ENCODE data around the gene KRT26. TPM values are rescaled to one million over a fixed set of nuclear protein-coding genes. Genes with fewer than 3 reads are reported as not detected.

The KRT26 gene
- total RNA-seq, 1 experiment from 2014 or later: not detected

- DNase-seq (ENCODE audit: low read depth): peak; percentile 78
Measured at GRCh38 chr17:40727447-40728231, 44.4 kb downstream of the KRT26 start.

GRCh38 chr17:40726919-40727318 is 45.1 kb downstream of the KRT26 start:
- DNase-seq (ENCODE audit: low read depth): peak; percentile 16

- peak; percentile 57 for DNase-seq (ENCODE audit: low read depth)
Measured at GRCh38 chr17:40724656-40725055, 47.3 kb downstream of the KRT26 start.

- DNase-seq (ENCODE audit: low read depth): no peak
Measured at GRCh38 chr17:40722241-40722640, 49.8 kb downstream of the KRT26 start.

GRCh38 chr17:40720899-40721298 is 51.1 kb downstream of the KRT26 start:
- DNase-seq (ENCODE audit: low read depth): no peak

GRCh38 chr17:40718930-40719329 is 53.1 kb downstream of the KRT26 start:
- no peak for DNase-seq (ENCODE audit: low read depth)

GRCh38 chr17:40717776-40718175 is 54.2 kb downstream of the KRT26 start:
- DNase-seq (ENCODE audit: low read depth): no peak

Other genes with a start within 250 kb of the KRT26 start
- gene CCR7, start 206.7 kb downstream of the KRT26 start, total RNA-seq (2014; rRNA removed; shearing (Covaris generic)): not detected in 2 replicates
- gene SMARCE1, start 124.4 kb downstream of the KRT26 start, total RNA-seq (2014; rRNA removed; shearing (Covaris generic)): 64.8 and 90.4 TPM in 2 replicates
- not detected in 2 replicates for gene KRT222, start 107.0 kb downstream of the KRT26 start, total RNA-seq (2014; rRNA removed; shearing (Covaris generic))
- gene KRT24, start 68.4 kb downstream of the KRT26 start, total RNA-seq (2014; rRNA removed; shearing (Covaris generic)): not detected in 2 replicates
- gene KRT25, start 16.9 kb downstream of the KRT26 start, total RNA-seq (2014; rRNA removed; shearing (Covaris generic)): not detected in 2 replicates
- not detected in 2 replicates for gene KRT27, start 10.3 kb upstream of the KRT26 start, total RNA-seq (2014; rRNA removed; shearing (Covaris generic))
- gene KRT28, start 27.8 kb upstream of the KRT26 start, total RNA-seq (2014; rRNA removed; shearing (Covaris generic)): not detected in 2 replicates
- gene KRT10, start 50.4 kb upstream of the KRT26 start, total RNA-seq (2014; rRNA removed; shearing (Covaris generic)): 19.7 and 26.7 TPM in 2 replicates
- not detected in 2 replicates for gene KRT12, start 95.0 kb upstream of the KRT26 start, total RNA-seq (2014; rRNA removed; shearing (Covaris generic))
- not detected in 2 replicates for gene KRT20, start 113.0 kb upstream of the KRT26 start, total RNA-seq (2014; rRNA removed; shearing (Covaris generic))
- 0.20 TPM in 1 of 2 replicates, not detected in the other for gene KRT23, start 165.4 kb upstream of the KRT26 start, total RNA-seq (2014; rRNA removed; shearing (Covaris generic))
- gene KRT39, start 194.7 kb upstream of the KRT26 start, total RNA-seq (2014; rRNA removed; shearing (Covaris generic)): 0.24 TPM in 1 of 2 replicates, not detected in the other
- not detected in 2 replicates for gene KRT40, start 212.1 kb upstream of the KRT26 start, total RNA-seq (2014; rRNA removed; shearing (Covaris generic))
- not detected in 2 replicates for gene KRTAP3-3, start 222.0 kb upstream of the KRT26 start, total RNA-seq (2014; rRNA removed; shearing (Covaris generic))
- not detected in 2 replicates for gene KRTAP3-2, start 227.7 kb upstream of the KRT26 start, total RNA-seq (2014; rRNA removed; shearing (Covaris generic))
- not detected in 2 replicates for gene KRTAP3-1, start 236.9 kb upstream of the KRT26 start, total RNA-seq (2014; rRNA removed; shearing (Covaris generic))